Nephron (organoid): ENCODE results near the gene ATP1A2.

ENCODE experiments used
- H3K27ac Mint-ChIP-seq, 3 experiments: 2 replicates each; pipeline ENCODE4 v1.8.0; 2020; ENCODE audit warnings: mixed read lengths in 3 of 3, mild to moderate bottlenecking in 2 of 3, moderate library complexity in 1 of 3
- H3K27me3 Mint-ChIP-seq: 2 replicates; pipeline ENCODE4 v1.8.0; 2021; ENCODE audit warnings: low read depth, mild to moderate bottlenecking, moderate library complexity, mixed read lengths
- H3K36me3 Mint-ChIP-seq: 2 replicates; pipeline ENCODE4 v1.8.0; 2020; ENCODE audit warnings: low read depth, mixed read lengths
- H3K4me1 Mint-ChIP-seq: 2 replicates; pipeline ENCODE4 v1.8.0; 2020; ENCODE audit warnings: mixed read lengths
- H3K4me3 Mint-ChIP-seq, 3 experiments: 2 replicates each; pipeline ENCODE4 v1.8.0; 2020; ENCODE audit warnings: mild to moderate bottlenecking in 3 of 3, mixed read lengths in 3 of 3, moderate library complexity in 2 of 3
- H3K9me3 Mint-ChIP-seq: 2 replicates; pipeline ENCODE4 v1.8.0; 2020; ENCODE audit warnings: mixed read lengths
- CTCF ChIP-seq, 3 experiments: fragments of 200-600 bp; sonication (generic); IDR thresholded peaks; one replicate each; pipeline ENCODE4 v1.5.0; 2021; ENCODE audit warnings: antibody characterized with exemption in 3 of 3; ENCODE audit not compliant: unreplicated experiment in 3 of 3

The ATP1A2 gene

GRCh38 chr1:160177231-160177630, 61.7 kb downstream of the ATP1A2 start:
- Mint-ChIP-seq H3K36me3 (no peaks in the 10 kb centered on the region), H3K4me3 (no peak overlapping the region)

GRCh38 chr1:160177667-160178066, 62.1 kb downstream of the ATP1A2 start:
- Mint-ChIP-seq H3K4me3 (no peak overlapping the region), H3K9me3 (no peaks in the 10 kb centered on the region), H3K4me1 (peaks cover 7% of the 10 kb centered on the region), H3K27me3 (peaks cover 14% of the 10 kb centered on the region), H3K27ac (no peak overlapping the region), H3K36me3 (no peaks in the 10 kb centered on the region)
- TF ChIP-seq CTCF (IDR thresholded peaks at IDR 0.05; ENCODE audit: unreplicated experiment in 3 of 3) = no peak

More at GRCh38 chr1:160177231-160177630, 61.7 kb downstream of the ATP1A2 start:
- TF ChIP-seq CTCF (IDR thresholded peaks at IDR 0.05; ENCODE audit: unreplicated experiment in 3 of 3) = no peak
- Mint-ChIP-seq H3K27me3 (peaks cover 14% of the 10 kb centered on the region), H3K27ac (no peak overlapping the region), H3K9me3 (no peaks in the 10 kb centered on the region), H3K4me1 (peaks cover 7% of the 10 kb centered on the region)

- Mint-ChIP-seq H3K27ac (no peak overlapping the region), H3K4me3 (no peak overlapping the region), H3K36me3 (no peaks in the 10 kb centered on the region), H3K4me1 (peaks cover 7% of the 10 kb centered on the region), H3K27me3 (peaks cover 14% of the 10 kb centered on the region), H3K9me3 (no peaks in the 10 kb centered on the region)
- no peak for TF ChIP-seq CTCF (IDR thresholded peaks at IDR 0.05; ENCODE audit: unreplicated experiment in 3 of 3)
Observed at GRCh38 chr1:160178731-160179130, 63.2 kb downstream of the ATP1A2 start.

- peaks cover 7% of the 10 kb centered on the region for H3K4me1 Mint-ChIP-seq
- H3K9me3 Mint-ChIP-seq = no peaks in the 10 kb centered on the region
- H3K27me3 Mint-ChIP-seq = peaks cover 10% of the 10 kb centered on the region
- no peak for TF ChIP-seq CTCF (IDR thresholded peaks at IDR 0.05; ENCODE audit: unreplicated experiment in 3 of 3)
- H3K4me3 Mint-ChIP-seq = no peak overlapping the region
- no peaks in the 10 kb centered on the region for H3K36me3 Mint-ChIP-seq
- no peak overlapping the region for H3K27ac Mint-ChIP-seq
Observed at GRCh38 chr1:160179336-160179735, 63.8 kb downstream of the ATP1A2 start.

GRCh38 chr1:160186246-160186645, 70.7 kb downstream of the ATP1A2 start:
- Mint-ChIP-seq H3K36me3 (no peaks in the 10 kb centered on the region), H3K4me1 (peaks cover 22% of the 10 kb centered on the region), H3K27ac (no peak overlapping the region), H3K27me3 (peaks cover 11% of the 10 kb centered on the region), H3K9me3 (no peaks in the 10 kb centered on the region), H3K4me3 (no peak overlapping the region)
- TF ChIP-seq CTCF (IDR thresholded peaks at IDR 0.05; ENCODE audit: unreplicated experiment in 3 of 3) = no peak

- Mint-ChIP-seq H3K4me1 (peaks cover 22% of the 10 kb centered on the region), H3K36me3 (no peaks in the 10 kb centered on the region), H3K4me3 (no peak overlapping the region), H3K9me3 (no peaks in the 10 kb centered on the region), H3K27ac (no peak overlapping the region), H3K27me3 (peaks cover 11% of the 10 kb centered on the region)
- no peak for TF ChIP-seq CTCF (IDR thresholded peaks at IDR 0.05; ENCODE audit: unreplicated experiment in 3 of 3)
Observed at GRCh38 chr1:160186729-160187128, 71.2 kb downstream of the ATP1A2 start.
